HG02623 (cell line): ENCODE measurements around the gene C20orf202.

Experiments
- ATAC-seq: cut with Tn5 transposase; IDR thresholded peaks from one replicate; pipeline ENCODE4 v1.9.1; 2021; ENCODE audit warnings: moderate library complexity; ENCODE audit not compliant: unreplicated experiment

C20orf202 gene

DNA sequence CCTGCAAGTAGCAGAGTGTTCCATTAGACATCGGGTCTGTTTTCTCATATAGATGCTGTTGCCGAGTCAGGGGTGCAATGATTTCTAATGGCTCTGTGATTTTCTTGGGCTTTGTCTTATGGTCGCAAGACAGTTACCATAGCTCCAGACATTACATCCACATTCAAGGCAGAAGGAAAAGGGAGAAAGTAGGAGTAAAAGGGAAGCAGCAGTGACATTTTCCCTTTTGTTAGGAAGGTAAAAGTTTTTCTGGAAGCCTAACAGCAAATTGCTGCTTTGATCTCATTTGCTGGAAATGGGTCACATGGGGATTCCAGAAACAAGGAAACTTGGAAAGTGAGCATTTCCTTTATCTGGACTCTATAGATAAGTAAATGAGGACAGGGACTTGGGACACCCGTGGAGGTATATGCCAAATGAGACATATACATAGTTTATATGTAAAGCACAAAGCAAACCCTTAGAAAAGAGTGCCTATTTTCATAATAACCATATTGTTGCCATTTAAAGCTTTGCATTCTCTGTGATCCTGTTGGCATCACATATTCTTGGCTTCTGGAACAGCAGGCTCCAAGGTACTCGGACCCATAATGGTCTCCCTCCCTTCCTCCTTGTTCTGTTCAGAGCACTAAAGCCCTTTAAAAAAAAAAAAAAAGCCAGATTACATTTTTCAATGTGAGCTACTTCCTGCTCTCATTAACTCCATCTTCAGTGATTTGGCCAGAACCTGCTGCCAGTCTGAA is at the start of gene C20orf202:
Gene C20orf202 (plus strand): TSS at position 693 of the 743 bp plus-strand sequence. CDS start 132 bp downstream, outside the sequence.
- no peak for ATAC-seq

DNA sequence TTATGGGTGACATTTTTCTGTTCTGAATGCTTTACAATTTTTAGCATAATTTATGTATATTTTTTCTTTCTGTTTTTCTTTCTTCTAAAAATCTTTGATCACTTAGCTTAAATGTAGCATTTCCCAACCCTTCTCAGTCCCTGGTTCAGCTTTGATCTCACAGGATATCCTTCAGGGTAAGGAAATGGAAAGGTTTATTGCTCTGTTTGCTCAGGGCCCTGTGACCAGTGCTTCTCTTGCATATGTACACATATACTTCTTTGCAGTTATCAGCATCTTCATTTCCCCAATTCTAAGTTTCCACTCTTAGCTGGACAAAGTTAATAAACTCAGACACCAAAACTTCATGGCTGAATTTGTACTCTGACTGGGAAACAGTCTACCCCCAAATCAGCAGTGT is 49.0 kb upstream of the C20orf202 start:
- ATAC-seq: no peak

DNA sequence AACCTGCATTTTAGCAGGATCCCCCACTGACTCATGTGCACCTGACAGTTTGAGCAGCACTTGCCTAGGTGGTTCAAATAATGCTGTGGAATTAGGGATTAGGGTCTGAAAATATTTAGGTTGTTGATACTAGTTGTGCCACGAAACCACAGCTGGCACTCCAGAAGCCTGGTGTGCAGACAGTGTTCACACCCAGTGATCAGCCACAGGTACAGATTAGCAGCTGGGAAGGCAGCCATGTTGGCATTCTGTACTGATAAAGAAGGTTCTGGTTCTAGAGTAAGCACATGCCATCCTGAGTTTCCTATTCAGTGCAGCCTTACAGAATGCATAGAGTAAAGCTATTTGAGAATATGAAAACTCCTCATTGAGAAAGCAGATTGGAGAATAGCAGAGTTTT is 48.6 kb upstream of the C20orf202 start:
- ATAC-seq: no peak

DNA sequence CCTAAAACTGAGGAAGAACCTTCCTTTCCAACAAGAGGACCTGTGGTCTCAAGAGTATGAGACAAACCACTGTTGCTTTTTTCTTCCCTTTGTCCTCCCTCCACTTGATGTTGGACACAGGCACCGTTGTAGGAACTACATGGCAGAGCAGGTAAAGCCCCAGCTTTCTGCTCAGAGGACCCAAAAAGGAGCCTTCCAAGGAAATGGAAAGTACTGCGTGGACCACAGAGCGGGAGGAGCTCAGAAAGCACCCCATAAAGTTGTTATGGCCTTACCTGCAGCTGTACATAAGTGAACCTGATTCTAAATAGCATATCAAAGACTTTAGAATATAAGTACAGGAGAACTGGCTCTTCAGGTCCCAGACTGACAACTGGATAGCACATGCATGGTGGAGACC is 47.9 kb upstream of the C20orf202 start:
- ATAC-seq: no peak

DNA sequence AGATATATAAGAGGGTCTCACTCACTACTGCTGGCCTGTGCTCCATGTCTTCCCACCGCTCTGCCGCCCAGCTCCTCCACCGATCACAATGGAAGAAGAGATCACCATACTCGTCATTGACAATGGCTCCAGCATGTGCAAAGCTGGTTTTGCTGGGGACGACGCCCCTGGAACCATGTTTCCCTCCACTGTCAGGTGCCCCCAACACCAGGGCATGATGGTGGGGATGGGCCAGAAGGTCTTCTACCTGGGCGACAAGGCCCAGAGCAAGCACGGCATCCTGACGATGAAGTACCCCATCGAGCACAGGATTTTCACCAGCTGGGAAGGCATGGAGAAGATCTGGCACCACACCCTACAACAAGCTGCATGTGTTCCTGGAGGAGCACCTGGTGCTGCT is 42.8 kb upstream of the C20orf202 start:
- ATAC-seq: no peak

DNA sequence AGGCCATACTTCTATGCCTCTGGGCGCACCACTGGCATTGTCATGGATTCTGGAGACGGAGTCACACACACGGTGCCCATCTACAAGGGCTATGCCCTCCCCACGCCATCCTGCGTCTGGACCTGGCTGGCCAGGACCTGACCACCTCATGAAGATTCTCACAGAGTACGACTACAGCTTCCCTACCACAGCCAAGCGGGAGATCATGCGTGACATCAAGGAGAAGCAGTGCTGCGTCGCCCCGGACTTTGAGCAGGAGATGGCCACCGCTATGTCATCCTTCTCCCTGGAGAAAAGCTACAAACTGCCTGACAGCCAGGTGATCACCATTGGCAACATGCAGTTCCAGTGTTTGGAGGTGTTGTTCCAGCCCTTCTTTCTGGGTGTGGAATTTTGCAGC is 42.3 kb upstream of the C20orf202 start:
- ATAC-seq: no peak

DNA sequence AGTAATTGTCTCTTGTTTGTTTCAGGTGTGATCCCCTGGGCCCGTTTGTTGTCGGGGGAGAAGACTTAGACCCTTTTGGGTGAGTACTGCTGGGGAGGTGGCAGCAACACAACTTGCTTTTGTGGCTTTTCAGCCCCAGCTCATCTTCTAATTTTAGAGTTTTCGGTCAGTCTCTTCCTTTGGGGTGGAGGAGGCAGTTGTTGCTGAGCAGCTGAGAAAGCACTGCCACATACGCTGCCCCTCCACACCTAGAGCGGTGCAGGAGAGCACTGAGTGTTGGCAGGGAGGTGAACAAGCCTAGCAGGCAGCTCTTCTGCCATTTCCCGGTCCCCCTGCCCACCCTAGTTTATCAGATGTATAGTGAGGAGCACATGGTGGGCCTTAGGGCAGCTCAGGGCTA is 40.1 kb upstream of the C20orf202 start:
- no peak for ATAC-seq

DNA sequence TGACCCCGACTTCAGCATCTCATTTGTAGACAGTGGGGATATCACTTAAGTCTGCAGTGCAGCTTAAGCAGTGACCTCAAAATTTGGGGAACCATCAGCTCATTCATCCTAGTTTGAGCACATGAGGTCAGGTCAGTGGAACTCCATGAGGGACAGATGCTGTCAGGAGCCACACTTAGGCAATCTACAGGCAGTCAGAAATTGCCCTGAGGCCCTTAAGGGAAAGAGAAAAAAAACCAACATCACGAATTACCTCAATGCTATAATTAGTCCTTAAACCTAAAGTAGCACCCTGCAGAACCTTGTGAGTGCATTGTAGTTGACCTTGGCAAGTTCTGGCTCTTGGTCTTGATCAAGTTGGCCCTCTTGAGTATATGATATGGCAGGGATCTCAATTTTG is 39.6 kb upstream of the C20orf202 start:
- no peak for ATAC-seq

DNA sequence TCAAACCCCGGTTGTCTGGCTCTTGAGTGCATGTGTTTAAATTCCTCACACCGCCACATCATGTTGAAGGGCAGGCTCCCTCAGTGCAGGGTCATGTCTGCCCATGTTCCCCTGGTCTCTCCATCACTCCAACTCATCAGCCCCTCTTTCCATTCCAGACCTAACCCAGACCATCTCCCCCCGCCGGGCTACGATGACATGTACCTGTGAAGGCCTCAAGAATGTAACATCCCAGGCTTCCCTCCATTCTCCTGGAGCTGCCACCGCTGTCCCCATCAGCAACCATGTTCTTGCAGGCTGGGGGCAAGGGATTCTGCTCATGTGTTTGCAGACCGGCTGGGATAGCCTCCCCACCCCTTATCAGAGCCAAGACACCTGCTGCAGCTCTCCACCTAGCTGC is 38.4 kb upstream of the C20orf202 start:
- no peak for ATAC-seq

DNA sequence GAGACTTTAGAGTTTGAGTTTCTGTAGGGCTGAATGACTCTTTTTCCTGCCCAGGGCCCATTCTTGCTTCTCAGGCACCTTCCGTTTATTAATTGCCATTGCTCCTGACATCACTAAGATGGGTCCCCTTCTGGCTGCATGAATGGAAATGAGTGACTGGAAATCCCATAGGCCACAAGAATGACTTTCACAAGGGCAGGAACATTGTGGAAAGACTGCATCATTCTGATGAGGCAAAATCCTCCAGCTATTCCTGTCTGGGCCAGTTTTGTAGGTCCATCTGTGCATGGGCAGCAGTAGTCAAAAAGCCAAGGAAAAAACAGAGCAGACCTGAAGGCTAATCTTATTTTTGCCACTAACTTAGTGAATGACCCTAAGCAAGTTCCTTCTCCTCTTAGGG is 37.7 kb upstream of the C20orf202 start:
- ATAC-seq: no peak

DNA sequence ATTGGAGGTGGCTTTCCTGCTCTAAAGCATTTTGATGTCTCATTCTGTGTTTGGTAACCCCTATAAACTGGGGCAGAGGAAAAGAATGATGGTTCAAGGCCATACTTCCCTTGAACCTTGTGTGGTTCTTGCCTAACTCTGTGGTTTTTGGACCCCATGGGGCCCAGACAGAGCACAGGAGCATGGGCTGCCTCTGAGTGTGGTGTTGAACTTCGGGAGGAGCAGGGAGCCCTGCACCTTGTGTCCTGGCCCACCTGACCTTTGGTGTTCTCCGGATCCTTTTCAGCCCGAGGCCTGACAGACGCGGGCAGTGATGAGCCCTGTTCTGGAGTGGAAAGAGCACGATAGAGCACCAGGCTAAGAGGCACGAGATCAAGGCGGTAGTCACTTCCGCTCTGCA is 37.3 kb upstream of the C20orf202 start:
- ATAC-seq: no peak

DNA sequence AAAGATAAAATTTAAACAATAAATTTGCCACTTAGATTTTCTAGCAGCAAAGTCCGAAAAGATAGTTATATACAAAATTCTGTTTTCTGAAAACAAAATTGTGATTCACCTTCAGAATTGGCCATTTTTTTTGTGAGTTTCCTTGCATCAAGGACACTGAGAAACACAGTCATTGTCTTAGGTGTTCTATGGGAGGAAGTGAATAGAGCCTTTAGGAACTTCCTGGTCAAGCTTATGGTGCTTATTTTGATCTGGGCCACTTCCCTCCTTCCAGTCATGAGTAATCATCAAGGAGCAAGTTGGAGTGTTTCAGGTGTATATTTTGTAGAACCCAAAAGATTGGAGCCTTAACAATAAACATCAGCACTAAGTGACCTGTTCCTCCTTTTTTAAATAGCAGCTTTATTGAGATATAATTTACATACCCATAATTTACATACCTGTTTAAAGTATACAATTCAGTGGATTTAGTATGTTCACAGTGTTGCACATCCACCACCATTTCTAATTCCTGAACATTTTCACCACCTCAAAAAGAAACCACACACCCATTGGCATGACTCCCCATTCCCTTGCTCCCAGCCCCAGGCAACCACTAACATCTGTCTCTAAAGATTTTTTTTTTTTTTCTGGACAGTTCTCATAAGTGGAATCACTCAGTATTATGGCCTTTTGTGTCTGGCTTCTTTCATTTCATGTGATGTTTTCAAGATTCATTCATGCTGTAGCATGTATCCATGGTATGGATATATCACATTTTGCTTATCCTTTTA is 36.1 kb upstream of the C20orf202 start:
- no peak for ATAC-seq

DNA sequence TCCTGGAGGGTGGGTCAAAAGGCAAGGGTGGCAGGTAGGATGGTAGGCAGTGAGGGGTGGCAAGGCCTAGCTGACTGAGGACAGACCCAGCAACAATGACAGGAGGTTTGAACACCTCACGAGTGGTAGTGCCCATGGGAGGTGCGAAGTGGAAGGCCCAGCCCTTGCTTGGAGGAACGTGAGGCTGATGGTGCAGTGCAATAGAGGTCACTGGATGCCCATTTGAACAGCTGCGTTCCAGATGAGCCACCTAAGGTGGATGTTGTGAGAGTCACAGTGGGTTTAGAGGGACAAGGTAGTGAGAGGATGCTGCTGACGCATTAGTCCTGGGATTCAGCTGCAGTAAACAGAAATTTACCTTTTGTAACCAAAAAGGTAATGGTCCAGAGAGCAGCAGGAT is 34.0 kb upstream of the C20orf202 start:
- no peak for ATAC-seq

DNA sequence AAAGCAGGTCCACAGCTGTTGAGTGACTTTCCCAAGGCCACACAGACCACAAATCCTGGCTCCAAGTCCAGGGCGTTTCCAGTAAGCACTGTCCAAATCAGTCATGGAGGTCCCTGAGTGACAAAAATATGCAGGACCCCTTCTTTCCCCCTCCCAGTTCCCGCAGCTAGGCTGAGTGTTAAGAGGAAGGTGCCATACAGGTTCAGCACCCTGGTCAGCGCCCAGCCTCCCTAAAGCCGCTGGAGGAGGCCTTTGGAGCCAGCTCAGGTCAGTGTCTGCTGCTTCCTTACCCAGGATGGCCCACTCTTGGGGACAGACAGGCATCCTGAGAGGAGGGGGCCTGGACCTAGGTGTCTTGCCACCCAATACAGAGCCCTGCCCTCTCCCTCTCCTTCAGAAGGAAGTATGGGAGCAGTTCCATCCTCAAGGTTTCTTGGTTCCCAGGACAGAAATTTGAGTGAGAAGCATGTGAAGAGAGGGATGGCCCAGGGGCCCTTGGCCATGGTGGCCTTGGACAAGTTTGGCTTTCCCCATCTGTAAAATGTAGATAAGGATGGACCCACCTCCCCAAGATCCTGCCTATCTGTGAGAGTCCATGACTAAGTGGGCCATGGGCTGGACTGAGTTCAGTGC is 31.7 kb upstream of the C20orf202 start:
- no peak for ATAC-seq

DNA sequence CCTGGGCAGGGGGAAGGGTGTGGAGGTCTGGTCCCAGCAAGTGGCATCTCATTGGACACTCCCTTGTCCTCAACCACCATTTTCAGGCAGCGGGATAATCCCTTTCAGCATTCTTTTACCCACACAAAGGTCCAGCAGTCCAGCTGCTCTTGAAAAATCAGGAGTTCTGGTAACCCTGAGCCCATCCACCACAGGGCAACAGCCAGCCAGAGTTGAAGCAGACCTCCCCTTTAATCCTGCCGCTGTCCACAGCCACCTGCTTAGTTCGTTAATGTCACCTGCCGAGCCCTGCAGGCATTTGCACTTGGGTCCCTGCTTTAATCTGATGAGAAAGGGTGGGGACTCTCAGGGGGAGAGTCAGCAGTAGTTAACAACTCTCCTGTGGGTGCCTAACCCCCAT is 29.6 kb upstream of the C20orf202 start:
- ATAC-seq: no peak

DNA sequence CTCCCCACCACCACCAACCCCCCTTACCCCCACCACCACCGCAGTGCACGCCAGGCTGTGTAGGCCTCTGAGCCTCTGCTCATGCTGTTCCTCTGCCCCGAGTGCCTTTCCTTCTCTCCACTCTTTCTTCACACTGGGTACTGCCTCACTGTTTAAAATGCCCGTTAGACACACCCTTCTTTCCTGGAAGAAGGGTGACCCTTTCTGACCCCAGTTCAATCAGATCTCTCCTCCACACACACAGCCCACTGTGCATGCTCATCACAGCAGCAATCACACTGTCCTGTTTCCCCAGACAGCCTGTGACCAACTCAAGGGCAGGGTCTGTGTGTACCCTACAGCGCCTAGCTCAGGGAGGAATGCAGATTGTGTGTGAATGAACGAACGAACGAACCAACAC is 28.5 kb upstream of the C20orf202 start:
- no peak for ATAC-seq

DNA sequence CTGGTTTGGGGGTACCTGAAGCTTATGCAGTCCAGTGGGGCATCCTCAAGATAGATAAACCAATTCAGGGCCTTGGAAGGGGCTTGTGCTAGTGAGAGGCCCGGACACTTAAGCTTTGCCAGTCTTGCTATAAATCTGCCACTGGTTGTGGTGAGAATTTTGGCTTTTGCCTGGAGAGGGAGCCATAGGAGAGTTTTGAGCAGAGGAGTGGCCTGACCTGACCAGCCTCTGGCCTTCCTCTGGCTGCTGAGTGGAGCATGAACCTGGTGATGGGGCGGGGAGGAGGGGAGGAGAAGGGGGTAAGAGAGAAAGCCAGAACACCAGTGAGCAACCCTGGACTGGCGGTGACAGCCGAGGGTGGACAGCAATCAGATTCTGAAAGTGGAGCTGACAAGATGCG is 25.6 kb upstream of the C20orf202 start:
- ATAC-seq: no peak

DNA sequence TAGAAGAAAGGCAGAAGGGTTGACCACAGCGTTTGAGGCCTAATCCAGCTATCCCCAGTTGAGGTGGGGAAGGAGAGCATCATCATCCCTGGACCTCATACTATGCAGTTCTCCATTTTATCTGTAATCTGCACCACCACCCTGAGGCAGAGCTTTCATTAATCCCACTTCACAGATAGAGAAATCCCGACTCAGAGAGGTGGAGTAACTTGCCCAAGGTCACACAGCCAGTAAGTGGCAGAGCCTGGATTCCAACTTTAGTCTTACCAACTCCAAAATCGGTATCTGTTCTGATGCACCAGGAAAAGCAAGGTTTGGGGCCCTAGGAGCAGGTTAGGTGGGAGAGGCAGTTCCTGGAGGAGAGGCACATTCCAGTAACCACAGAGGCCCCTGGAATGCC is 25.2 kb upstream of the C20orf202 start:
- no peak for ATAC-seq

DNA sequence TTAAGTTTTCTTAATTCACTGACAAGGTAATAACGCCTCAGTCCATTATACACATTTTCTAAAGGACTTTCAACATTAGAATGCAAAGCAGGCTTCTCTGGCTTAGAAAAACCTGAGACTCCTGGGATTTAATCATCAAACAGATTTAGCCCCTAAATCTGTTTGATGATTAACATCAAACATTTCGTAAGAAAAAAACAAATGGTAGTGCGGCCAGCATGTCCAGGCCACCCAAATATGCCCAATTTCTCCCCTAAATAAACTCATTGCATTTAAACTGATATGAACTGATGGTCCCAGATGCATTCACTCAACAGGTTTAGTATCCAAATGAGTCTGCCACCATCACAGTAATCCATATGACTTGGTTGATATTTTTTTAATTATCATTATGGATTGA is 24.6 kb upstream of the C20orf202 start:
- ATAC-seq: no peak

DNA sequence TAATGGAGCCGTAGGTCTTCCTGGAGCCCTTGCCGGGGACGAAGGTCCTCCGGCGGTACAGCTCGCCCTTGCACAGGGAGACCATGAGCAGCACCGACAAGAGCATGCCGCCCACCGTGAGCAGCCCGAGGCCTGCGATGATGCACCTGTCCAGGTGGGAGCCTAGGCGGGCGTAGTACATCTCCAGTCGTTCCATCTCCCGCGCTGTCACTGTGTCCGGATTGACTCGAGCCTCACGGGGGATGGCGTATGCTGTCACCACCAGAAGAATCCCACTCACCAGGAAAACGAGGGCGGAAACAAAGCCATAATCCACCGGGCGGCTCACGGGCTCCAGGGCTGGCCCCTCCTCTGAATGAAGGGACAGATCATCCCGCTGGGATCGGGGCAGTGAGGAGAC is 22.3 kb upstream of the C20orf202 start:
- ATAC-seq: no peak

DNA sequence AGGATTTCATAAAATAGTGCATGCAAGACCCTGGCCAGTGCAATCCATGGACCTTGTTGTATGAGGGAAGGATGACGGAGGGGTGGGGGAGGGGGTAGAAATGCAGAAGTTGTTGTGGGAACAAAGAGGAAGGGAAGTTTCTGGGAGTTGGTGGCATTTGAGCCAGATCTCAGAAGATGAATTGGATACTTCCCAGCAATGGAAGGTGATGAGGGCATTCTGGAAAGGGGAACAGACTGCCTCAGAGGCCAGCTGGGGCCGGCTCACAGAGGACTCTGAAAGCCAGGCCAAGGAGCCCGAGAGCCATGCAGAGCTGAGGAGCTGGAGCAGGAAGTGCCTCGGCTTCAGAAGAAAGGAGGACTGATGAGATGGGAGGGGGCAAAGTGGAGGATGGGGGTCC is 21.1 kb upstream of the C20orf202 start:
- ATAC-seq: no peak

DNA sequence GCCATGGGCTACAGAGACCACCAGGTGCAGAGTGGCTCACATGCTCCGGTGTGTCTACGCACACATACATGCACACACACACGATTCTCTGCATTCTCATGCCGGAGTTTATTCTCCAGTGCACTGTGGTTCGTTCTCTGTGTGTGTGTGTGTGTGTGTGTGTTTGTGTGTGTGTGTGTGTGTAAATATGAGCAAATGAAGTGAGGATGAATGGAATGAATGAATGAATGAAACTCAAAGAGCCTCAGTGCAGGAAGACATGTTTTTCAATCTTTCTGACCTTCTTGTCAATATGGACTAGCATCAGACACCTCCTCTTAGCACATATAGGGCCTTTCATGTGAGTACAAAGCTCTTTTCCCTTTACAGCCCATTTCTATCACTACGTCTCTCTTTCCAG is 20.1 kb upstream of the C20orf202 start:
- ATAC-seq: no peak
